NCI-H2081 (cell line): ENCODE data around the gene ZBTB39.
"Not testable (repeated sequence)": the region's sequence is repeated elsewhere in the genome, so short reads cannot be mapped to it uniquely, and the experiment has no call there.

ENCODE experiments used
- DNase-seq, 2 experiments: peaks; one replicate each; lab custom pipeline; 2025; lab: John Stamatoyannopoulos, UW

The ZBTB39 gene

GRCh38 chr12:57001448-57001906, 4.9 kb downstream of the ZBTB39 start:
- peak; percentile 44 to 45 for DNase-seq

DNA sequence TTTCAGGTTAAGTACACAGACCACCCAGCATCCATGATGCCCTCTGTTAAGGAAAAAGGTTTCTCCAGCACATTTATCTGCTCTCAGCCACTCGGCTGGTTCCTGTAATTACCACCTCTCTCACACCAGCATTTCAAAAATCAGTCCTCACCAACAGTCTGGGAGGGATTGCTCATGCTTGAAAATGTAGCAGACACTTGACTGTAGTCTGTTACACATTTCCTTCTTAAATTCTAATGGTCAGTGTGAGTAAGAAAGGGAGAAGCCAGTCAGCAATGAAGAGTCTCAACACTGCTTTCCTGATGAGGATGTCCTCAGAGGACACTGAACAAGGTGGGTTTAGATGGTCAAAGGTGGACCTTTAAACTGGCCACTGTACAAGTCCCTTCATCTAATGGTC, 6.0 kb downstream of the ZBTB39 start:
- no peak for DNase-seq

DNA sequence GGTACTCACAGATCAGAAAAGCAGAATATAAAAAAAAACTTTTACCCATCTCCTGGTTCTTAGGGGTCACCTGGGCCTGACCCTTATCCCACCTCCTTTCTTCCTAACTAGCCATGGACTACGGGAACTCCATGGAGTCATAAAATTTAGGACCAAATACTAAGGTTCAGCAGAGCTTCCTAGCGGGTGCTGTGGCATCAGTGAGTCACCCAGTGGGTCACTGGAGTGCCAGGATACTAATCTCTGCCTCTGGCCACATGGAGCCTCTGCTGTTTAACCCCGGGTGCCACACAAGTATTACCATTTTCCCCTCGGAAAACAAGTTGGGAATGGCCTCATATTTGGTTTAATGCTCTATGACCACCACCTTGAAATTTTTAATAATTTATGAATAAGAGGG, 6.9 kb downstream of the ZBTB39 start:
- no peak for DNase-seq

GRCh38 chr12:56998981-56999380, 7.4 kb downstream of the ZBTB39 start:
- DNase-seq = no peak

GRCh38 chr12:56998316-56998715, 8.0 kb downstream of the ZBTB39 start:
- no peak for DNase-seq

- no peak for DNase-seq
Observed at GRCh38 chr12:56996793-56997545, 9.4 kb downstream of the ZBTB39 start.

- no peak for DNase-seq
Observed at GRCh38 chr12:56995930-56996496, 10.3 kb downstream of the ZBTB39 start.

- no peak for DNase-seq
Observed at GRCh38 chr12:56995201-56995929, 11.0 kb downstream of the ZBTB39 start.

GRCh38 chr12:56994231-56994746, 12.1 kb downstream of the ZBTB39 start:
- no peak for DNase-seq

GRCh38 chr12:56993346-56993745, 13.0 kb downstream of the ZBTB39 start:
- DNase-seq = no peak

DNA sequence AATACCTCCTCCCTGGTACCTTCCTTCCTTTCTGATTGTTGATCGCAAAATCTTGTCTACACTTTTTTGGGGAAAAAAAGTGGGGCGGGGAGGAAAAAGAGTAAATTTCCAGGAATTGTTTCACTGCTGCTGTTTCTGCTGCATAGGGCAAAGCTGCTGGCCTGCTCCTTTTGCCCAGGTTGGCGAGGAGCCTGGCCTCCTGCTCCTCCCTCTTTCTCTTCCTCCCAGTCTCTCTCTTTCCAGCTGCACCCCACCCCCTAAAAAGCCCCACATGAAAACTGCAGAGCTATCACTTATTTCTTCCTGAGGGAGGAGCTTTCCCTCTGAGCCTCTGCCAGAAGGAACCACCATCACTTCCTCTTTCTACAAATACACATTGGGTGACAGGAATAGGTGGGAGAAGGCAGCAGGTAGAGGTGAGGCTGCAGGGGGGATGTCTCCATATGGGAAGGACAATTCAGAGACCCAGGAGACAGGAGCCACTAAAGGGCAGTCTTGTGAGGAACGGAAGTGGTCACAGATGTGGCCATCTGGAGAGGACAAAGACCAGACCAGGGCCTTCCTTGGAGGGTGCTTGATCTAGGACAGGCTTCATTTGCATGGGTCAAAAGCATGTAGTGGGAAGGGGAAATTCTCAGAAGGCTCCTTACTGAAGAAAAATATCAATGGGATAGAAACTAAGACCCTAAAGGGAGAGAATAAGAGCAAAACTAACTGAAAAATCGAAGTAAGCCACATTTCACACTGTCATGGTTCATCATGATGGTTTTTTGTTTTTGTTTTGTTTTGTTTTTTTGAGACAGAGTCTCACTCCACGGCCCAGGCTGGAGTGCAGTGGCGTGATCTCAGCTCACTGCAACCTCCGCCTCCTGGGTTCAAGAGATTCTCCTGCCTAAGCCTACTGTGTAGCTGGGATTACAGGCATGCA, 14.8 kb downstream of the ZBTB39 start:
- DNase-seq = no peak

DNA sequence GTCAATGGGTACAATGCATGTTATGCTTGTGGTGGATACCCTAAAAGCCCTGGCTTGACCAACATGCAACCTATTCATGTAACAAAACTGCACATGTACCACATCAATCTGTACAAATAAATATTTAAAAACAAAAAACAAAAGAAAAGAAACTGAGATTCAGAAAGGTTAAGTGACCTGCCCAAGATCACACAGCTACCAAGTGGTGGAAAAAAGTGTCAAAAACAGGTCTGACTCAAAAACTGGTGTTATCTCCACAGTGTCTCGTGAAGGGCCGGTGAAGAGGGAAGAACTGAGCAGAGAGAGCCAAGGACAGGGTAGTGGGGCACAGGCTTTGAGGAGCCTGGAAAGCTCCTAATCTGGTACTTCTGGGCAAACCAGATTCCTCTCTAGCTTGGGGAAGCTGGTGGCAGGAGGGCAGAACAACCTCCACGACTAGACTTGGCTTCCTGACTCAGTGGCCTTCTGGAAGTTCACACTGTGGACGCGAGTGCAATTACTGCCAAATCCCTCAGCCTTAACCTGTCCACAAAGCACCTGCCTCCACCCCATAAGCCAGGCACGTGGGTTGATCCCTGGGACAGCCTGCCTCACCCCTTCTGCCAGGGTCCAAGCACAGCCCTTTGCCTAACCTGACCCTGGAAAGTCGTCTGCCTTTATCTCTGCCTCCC, 15.6 kb downstream of the ZBTB39 start:
- DNase-seq = no peak

DNA sequence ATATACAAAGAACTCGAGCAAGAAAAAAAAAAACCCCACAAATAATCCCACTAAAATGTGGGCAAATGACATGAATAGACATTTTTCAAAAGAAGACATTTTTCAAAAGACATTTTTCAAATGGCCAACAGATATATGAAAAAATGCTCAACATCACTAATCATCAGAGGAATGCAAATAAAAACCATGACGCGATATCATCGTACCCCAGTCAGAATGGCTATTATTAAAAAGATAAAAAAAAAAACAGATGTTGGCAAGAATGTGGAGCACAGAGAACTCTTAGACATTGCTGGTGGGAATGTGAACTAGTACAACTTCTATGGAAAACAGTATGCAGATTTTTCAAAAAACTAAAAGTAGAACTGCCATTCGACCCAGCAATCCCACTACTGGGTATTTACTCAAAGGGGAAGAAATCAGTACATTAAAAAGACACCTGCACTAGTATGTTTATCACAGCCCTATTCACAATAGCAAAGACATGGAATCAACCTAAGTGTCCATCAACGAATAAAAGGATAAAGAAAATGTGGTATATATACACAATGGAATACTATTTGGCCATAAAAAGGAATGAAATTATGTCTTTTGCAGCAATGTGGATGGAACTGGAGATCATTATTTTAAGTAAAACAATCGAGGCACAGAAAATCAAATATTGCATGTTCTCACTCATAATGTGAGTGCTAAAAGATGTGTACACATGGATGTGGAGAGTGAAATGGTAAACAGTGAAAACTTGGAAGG, 16.3 kb downstream of the ZBTB39 start:
- no peak for DNase-seq

DNA sequence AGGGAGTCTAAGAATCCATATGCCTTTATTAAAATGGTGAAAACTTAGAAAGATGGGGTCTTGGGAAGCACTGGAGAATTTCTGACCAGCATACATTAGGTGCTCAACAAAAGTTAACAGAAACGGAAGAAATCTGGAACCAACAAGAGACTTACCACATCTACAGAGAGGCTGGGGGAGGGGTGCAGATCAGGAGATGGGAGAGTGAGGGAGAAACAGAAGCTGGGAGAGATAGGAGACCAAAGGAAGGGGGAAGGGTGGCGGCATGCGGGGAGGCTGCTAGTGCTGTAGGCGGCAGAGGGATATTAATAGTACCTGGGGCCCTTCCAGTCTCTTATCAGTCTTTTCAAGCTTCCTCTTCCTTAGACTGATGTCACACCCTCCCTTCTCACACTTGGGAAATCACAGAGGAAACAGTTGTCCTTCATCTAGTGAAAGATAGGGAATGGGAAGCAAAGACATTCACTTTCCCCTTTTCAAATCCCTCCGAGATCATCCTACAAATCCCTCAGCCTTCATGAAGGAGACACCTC, 18.1 kb downstream of the ZBTB39 start:
- no peak for DNase-seq

GRCh38 chr12:56987551-56988053, 18.7 kb downstream of the ZBTB39 start:
- DNase-seq = peak; percentile 71 to 72

DNA sequence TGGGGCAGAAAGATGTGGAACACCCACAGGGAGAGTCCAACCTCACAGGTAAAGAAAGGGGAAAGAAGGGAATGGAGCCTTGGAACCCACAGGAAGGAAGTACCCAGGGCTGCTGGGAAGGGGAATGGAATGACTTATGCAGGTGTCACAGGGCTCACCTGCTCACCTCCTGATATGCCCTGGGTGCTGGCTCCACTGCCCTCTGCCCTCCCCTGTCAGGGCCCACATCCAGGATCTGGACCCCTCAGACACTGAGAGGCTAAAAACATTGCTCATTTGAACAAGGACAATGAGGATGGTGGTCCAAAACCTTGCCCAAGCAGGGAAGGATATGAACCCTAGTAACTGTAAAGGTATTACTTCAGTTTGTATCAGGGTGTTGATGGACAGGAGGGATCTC, 19.3 kb downstream of the ZBTB39 start:
- DNase-seq = no peak

DNA sequence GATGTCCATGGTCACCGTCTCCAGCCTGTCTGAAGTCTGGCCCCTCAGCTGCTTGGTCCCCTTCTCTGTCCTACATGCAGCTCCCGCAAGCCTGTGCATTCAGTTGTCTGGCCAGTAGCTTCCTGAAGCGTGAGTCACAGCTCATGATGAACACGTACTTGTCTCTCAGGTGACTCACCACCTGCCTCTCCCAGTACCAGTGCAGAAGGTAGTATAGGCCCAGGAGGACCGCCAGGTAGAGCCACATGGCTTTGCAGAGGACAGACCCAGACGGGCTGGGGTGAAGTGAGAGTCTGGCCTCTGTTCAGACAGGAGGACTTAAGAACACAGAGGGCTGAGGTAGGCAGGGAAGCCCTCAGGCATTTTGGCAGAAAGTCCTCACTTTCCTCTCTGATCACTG, 20.6 kb downstream of the ZBTB39 start:
- DNase-seq = not testable (repeated sequence)

- DNase-seq = no peak
Observed at GRCh38 chr12:56983386-56983785, 23.0 kb downstream of the ZBTB39 start.

GRCh38 chr12:56982578-56983236, 23.6 kb downstream of the ZBTB39 start:
- not testable (repeated sequence) for DNase-seq
